ENCODE results near the gene FAM47B. TPM values are rescaled to one million over a fixed set of nuclear protein-coding genes. Genes with fewer than 3 reads are reported as not detected.

FAM47B gene
- total and polyA plus RNA-seq, 2 of the 8 experiments (the other 6 are each of a cell fraction or from before 2014, with no cell fraction given): not detected

- CTCF ChIA-PET (ENCODE audit: partially characterized antibody): interaction anchor here (0.7 kb wide), 1 partner anchor 554 kb away, joined by 3 read pairs; no protein-coding TSS in a partner anchor
- Histone ChIP-seq H3K36me3 (ENCODE audit: control insufficient read depth in 2 of 4, insufficient read depth in 4 of 4, low read length in 3 of 4) (no peaks in the 10 kb centered on the region), H4K20me1 (replicated peaks in 1 of 2; ENCODE audit: control insufficient read depth in 1 of 2, insufficient read depth in 2 of 2, low read length in 2 of 2) (no peaks in the 10 kb centered on the region), H3K9me3 (ENCODE audit: insufficient read depth in 2 of 2, low read depth in 1 of 2, low read length in 1 of 2) (no peaks in the 10 kb centered on the region), H2BK15ac (ENCODE audit: low read length) (no peak overlapping the region), H3K27ac (ENCODE audit: low read depth, low read length) (no peak overlapping the region), H2BK20ac (ENCODE audit: low read length) (no peak overlapping the region), H3K27me3 (replicated peaks in 1 of 4; ENCODE audit: control insufficient read depth in 3 of 4, extremely low read depth in 1 of 4, insufficient read depth in 3 of 4, low read length in 3 of 4) (no peaks in the 10 kb centered on the region), H3K18ac (ENCODE audit: extremely low read depth, low read length) (no peak overlapping the region), H2AK5ac (ENCODE audit: low read depth, low read length) (no peak overlapping the region), H3K4ac (replicated peaks; ENCODE audit: insufficient read length, low read depth, low read length) (no peak overlapping the region), H3K9ac (replicated peaks in 1 of 4; ENCODE audit: extremely low read depth in 1 of 4, low read depth in 3 of 4, low read length in 3 of 4) (no peak overlapping the region), H2BK12ac (ENCODE audit: low read depth, low read length) (no peak overlapping the region), H3K56ac (replicated peaks; ENCODE audit: insufficient read length, low read depth, low read length) (no peak overlapping the region), H3K79me2 (ENCODE audit: control insufficient read depth in 1 of 2, insufficient read depth in 2 of 2, low read length in 2 of 2) (no peaks in the 10 kb centered on the region), H4K91ac (replicated peaks; ENCODE audit: insufficient read length, low read length) (no peak overlapping the region), H2BK120ac (replicated peaks; ENCODE audit: low read depth, low read length) (no peak overlapping the region), H3K79me1 (ENCODE audit: low read depth, low read length) (no peaks in the 10 kb centered on the region), H2AFZ (ENCODE audit: low read length) (no peak overlapping the region), H4K5ac (ENCODE audit: insufficient read length, low read depth, low read length) (no peak overlapping the region), H3K23ac (ENCODE audit: insufficient read length) (no peak overlapping the region), H4K8ac (ENCODE audit: extremely low read depth, insufficient read depth, low read length) (no peak overlapping the region), H3K23me2 (ENCODE audit: low read depth, low read length) (no peaks in the 10 kb centered on the region; the same call in 1 of the 2 replicates), H3K14ac (ENCODE audit: insufficient read length) (no peak overlapping the region), H3K4me3 (ENCODE audit: extremely low read depth in 1 of 4, insufficient read depth in 2 of 4, low read depth in 3 of 4, low read length in 4 of 4) (no peak overlapping the region), H3K4me1 (replicated peaks in 1 of 4; ENCODE audit: control insufficient read depth in 3 of 4, insufficient read depth in 4 of 4, low read length in 3 of 4) (no peaks in the 10 kb centered on the region), H2BK5ac (ENCODE audit: low read depth, low read length) (no peak overlapping the region), H3K4me2 (ENCODE audit: insufficient read depth in 1 of 2, low read depth in 2 of 2, low read length in 2 of 2) (no peak overlapping the region)
- POLR2A ChIA-PET (ENCODE audit: partially characterized antibody): no interaction called here
- DNase-seq (ENCODE audit: low read depth in 1 of 2, low spot score in 2 of 2) (no peak), FAIRE-seq (no peak)
- TF ChIP-seq ZNF274 (IDR thresholded peaks at IDR 0.05; ENCODE audit: borderline replicate concordance, extremely low read depth, low read length): no peak
- no peak for TF ChIP-seq SAP30 (IDR thresholded peaks at IDR 0.05; ENCODE audit: insufficient read depth, insufficient replicate concordance, low read length)
- no peak for TF ChIP-seq KDM4A (IDR thresholded peaks at IDR 0.05; ENCODE audit: low read depth, low read length, severe bottlenecking)
- TF ChIP-seq ASH2L (IDR thresholded peaks at IDR 0.05; ENCODE audit: low read length): no peak
- TF ChIP-seq SUZ12 (IDR thresholded peaks at IDR 0.05; ENCODE audit: low read length): no peak
- TF ChIP-seq, protein P1, sequence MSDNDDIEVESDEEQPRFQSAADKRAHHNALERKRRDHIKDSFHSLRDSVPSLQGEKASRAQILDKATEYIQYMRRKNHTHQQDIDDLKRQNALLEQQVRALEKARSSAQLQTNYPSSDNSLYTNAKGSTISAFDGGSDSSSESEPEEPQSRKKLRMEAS (IDR thresholded peaks at IDR 0.05): no peak
- TF ChIP-seq CTBP2 (IDR thresholded peaks at IDR 0.05; ENCODE audit: borderline replicate concordance, insufficient read depth, insufficient read length, low read length): no peak
- TF ChIP-seq EP300 (IDR thresholded peaks at IDR 0.05; ENCODE audit: borderline replicate concordance in 1 of 2, low read depth in 2 of 2, low read length in 2 of 2): no peak
- no peak for TF ChIP-seq MAFK (IDR thresholded peaks at IDR 0.05; ENCODE audit: low read depth, low read length)
- no peak for TF ChIP-seq SIRT6 (IDR thresholded peaks at IDR 0.05; ENCODE audit: low read length)
- no peak for TF ChIP-seq CBX8 (IDR thresholded peaks at IDR 0.05; ENCODE audit: borderline replicate concordance, low read depth, low read length)
- TF ChIP-seq SP4 (IDR thresholded peaks at IDR 0.05; ENCODE audit: low read length): no peak
- no peak for TF ChIP-seq TBP (IDR thresholded peaks at IDR 0.05; ENCODE audit: low read depth, low read length)
- WGBS, 2 experiments (ENCODE audit: extremely low coverage in 1 of 2, insufficient coverage in 1 of 2, insufficient read length in 1 of 2, insufficient replicate concordance in 2 of 2, low coverage in 1 of 2, low lambda C conversion rate in 2 of 2, missing lambda C conversion rate in 1 of 2): 87% methylated on average over 1 of the region's 1 CpG; no CpG with 5 or more reads in 1 of the 2 experiments
Observed at GRCh38 chrX:34917146-34917545, 25.4 kb upstream of the FAM47B start.
